ENCODE data around the gene FOXP2. TPM values are rescaled to one million over a fixed set of nuclear protein-coding genes. Genes with fewer than 3 reads are reported as not detected.

The FOXP2 gene
- total and polyA plus RNA-seq, 2 of the 13 experiments (the other 11 are each of a cell fraction or from before 2014, with no cell fraction given): 0.90 TPM; not detected in 1

DNA sequence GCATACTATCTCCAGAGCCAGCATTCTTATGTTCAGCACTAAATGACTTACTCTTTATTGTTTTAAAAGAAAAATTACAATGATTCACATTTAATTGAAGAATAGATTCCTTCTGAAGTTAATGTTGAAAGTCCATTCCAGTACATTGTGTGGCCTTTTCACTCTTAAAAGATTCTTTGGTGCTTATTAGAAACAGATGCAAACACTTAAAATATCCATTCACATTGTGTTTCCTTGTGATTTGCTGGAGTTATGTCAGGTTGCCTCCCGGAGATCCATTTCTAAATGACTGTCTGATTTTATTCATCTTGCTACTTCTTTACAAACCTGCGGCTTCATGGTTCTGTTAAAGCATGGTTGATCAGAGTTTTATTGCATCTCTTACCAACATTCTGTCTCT lies 152.8 kb downstream of the FOXP2 start:
- WGBS (ENCODE audit: low lambda C conversion rate): 2% methylated on average over 2 of the region's 2 CpGs

More for the DNA sequence above, 152.8 kb downstream of the FOXP2 start:
- Histone ChIP-seq H2AFZ (ENCODE audit: low read length) (no peak overlapping the region), H4K20me1 (ENCODE audit: insufficient read depth, low read length) (no peaks in the 10 kb centered on the region), H3K9ac (ENCODE audit: insufficient read depth, low read depth, low read length) (no peak overlapping the region), H3K4me2 (ENCODE audit: low read depth, low read length) (no peak overlapping the region), H3K9me3 (ENCODE audit: low read length) (no peaks in the 10 kb centered on the region), H3K27ac (ENCODE audit: extremely low read length, insufficient read depth, low read length) (no peak overlapping the region), H3K4me1 (ENCODE audit: insufficient read depth, low read length) (no peaks in the 10 kb centered on the region), H3K4me3 (replicated peaks in 1 of 3; ENCODE audit: insufficient read depth in 1 of 3, low read depth in 2 of 3, low read length in 3 of 3) (no peak overlapping the region), H3K36me3 (replicated peaks in 1 of 2; ENCODE audit: control insufficient read depth in 1 of 2, insufficient read depth in 2 of 2, low read length in 2 of 2) (no peaks in the 10 kb centered on the region), H3K27me3 (ENCODE audit: control insufficient read depth in 1 of 2, insufficient read depth in 2 of 2, low read length in 2 of 2) (no peaks in the 10 kb centered on the region), H3K79me2 (ENCODE audit: insufficient read depth, low read length) (no peaks in the 10 kb centered on the region)
- DNase-seq (ENCODE audit: low spot score) (no peak), ATAC-seq (no peak), FAIRE-seq (no peak)
- TF ChIP-seq, protein P1, sequence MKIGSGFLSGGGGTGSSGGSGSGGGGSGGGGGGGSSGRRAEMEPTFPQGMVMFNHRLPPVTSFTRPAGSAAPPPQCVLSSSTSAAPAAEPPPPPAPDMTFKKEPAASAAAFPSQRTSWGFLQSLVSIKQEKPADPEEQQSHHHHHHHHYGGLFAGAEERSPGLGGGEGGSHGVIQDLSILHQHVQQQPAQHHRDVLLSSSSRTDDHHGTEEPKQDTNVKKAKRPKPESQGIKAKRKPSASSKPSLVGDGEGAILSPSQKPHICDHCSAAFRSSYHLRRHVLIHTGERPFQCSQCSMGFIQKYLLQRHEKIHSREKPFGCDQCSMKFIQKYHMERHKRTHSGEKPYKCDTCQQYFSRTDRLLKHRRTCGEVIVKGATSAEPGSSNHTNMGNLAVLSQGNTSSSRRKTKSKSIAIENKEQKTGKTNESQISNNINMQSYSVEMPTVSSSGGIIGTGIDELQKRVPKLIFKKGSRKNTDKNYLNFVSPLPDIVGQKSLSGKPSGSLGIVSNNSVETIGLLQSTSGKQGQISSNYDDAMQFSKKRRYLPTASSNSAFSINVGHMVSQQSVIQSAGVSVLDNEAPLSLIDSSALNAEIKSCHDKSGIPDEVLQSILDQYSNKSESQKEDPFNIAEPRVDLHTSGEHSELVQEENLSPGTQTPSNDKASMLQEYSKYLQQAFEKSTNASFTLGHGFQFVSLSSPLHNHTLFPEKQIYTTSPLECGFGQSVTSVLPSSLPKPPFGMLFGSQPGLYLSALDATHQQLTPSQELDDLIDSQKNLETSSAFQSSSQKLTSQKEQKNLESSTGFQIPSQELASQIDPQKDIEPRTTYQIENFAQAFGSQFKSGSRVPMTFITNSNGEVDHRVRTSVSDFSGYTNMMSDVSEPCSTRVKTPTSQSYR (CRISPR knock-in tag; IDR thresholded peaks at IDR 0.05; ENCODE audit: borderline replicate concordance): no peak
- TF ChIP-seq ZFP36L2 (CRISPR knock-in tag; IDR thresholded peaks at IDR 0.05): no peak
- no peak for TF ChIP-seq ZSCAN22 (CRISPR knock-in tag; IDR thresholded peaks at IDR 0.05)
- no peak for TF ChIP-seq MIER2 (CRISPR knock-in tag; IDR thresholded peaks at IDR 0.05)
- TF ChIP-seq TP53 (CRISPR knock-in tag; conservative IDR thresholded peaks at IDR 0.05): no peak
- no peak for TF ChIP-seq ZNF766 (CRISPR knock-in tag; IDR thresholded peaks at IDR 0.05; ENCODE audit: borderline replicate concordance)
- TF ChIP-seq, protein P2, sequence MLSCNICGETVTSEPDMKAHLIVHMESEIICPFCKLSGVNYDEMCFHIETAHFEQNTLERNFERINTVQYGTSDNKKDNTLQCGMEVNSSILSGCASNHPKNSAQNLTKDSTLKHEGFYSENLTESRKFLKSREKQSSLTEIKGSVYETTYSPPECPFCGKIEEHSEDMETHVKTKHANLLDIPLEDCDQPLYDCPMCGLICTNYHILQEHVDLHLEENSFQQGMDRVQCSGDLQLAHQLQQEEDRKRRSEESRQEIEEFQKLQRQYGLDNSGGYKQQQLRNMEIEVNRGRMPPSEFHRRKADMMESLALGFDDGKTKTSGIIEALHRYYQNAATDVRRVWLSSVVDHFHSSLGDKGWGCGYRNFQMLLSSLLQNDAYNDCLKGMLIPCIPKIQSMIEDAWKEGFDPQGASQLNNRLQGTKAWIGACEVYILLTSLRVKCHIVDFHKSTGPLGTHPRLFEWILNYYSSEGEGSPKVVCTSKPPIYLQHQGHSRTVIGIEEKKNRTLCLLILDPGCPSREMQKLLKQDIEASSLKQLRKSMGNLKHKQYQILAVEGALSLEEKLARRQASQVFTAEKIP (CRISPR knock-in tag; IDR thresholded peaks at IDR 0.05; ENCODE audit: borderline replicate concordance): no peak
- TF ChIP-seq MAFF (IDR thresholded peaks at IDR 0.05; ENCODE audit: low read depth, low read length): no peak
- no peak for TF ChIP-seq SPEN (CRISPR knock-in tag; IDR thresholded peaks at IDR 0.05; ENCODE audit: low read depth)
- no peak for TF ChIP-seq DNMT1 (CRISPR knock-in tag; IDR thresholded peaks at IDR 0.05)
- intact Hi-C loops (cut with micrococcal nuclease; ENCODE audit: unreplicated experiment): no loop called here
- ChIA-PET POLR2A (no interaction called here), CTCF (ENCODE audit: low intra/inter-chr PET ratio, low total read pairs) (no interaction called here)
- in situ Hi-C loops (cut with HindIII; ENCODE audit: extremely low pct_ligation_motif_present, low pct_unique_long_range_greater_than_20kb): no loop called here
- BruUV-seq (replicated peaks): no TSS peak
